AG04449 (cell line): ENCODE data around the gene RNF39.

Experiments used
- CTCF ChIA-PET: fragments of 350-600 bp; formaldehyde crosslinking; extraction: SDS; loops from one replicate; lab custom pipeline; 2021; ENCODE audit warnings: antibody characterized with exemption; lab: Yijun Ruan, JAX
- POLR2A ChIA-PET: fragments of 400-600, 350-600 bp; formaldehyde crosslinking; extraction: SDS; loops from one replicate; lab custom pipeline; 2020; ENCODE audit warnings: antibody characterized with exemption, inconsistent platforms; lab: Yijun Ruan, JAX
- DNase-seq: peaks from one replicate; pipeline ENCODE4 v3.0.0-alpha.2; 2010; ENCODE audit warnings: low read depth, low spot score
- H3K4me3 ChIP-seq: 2 replicates; pipeline ENCODE4 v1.5.1; 2011; ENCODE audit warnings: low read depth, mild to moderate bottlenecking, control low read depth, low read length
- TF ChIP-seq, protein P1 (sequence below): IDR thresholded peaks from one replicate; pipeline ENCODE4 v1.5.1; 2011; ENCODE audit warnings: mild to moderate bottlenecking, moderate library complexity, low read length, control low read depth, inconsistent platforms; ENCODE audit not compliant: insufficient read depth; ENCODE audit errors: missing control alignments

RNF39 gene

DNA sequence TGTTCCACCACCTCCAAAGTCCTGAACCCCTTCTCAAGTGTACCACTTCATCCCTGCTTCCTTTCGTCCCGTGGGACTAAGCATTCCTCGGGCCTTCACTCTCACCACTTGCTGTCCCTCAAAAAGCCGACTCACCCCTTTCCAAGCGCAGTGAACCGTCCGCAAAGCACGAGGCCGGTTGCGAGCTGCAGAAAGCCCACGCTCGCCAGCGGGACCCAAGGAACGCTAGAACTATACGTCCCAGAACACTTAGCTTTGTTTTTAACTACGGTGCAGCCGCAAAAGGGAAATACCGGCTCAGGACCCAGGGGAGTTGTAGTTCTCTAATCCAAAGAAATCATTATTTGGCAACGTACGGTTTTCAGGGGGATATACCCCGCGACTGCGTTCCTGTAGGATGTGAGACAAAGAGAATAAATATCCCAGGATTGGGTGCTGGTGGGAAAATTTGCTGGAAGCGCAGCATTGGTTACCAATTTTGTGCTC, 14.9 kb downstream of the RNF39 start:
- no peak for DNase-seq
- ChIA-PET CTCF (interaction anchor here (0.9 to 1.5 kb wide), 7 partner anchors 9 to 212 kb away, joined by 3 to 4 read pairs (median 4); no protein-coding TSS in a partner anchor), POLR2A (interaction anchor here (0.6 to 1.3 kb wide), 2 partner anchors 9 to 428 kb away, joined by 3 to 10 read pairs; partner anchors contain the start of gene GABBR1)
- TF ChIP-seq, protein P1, sequence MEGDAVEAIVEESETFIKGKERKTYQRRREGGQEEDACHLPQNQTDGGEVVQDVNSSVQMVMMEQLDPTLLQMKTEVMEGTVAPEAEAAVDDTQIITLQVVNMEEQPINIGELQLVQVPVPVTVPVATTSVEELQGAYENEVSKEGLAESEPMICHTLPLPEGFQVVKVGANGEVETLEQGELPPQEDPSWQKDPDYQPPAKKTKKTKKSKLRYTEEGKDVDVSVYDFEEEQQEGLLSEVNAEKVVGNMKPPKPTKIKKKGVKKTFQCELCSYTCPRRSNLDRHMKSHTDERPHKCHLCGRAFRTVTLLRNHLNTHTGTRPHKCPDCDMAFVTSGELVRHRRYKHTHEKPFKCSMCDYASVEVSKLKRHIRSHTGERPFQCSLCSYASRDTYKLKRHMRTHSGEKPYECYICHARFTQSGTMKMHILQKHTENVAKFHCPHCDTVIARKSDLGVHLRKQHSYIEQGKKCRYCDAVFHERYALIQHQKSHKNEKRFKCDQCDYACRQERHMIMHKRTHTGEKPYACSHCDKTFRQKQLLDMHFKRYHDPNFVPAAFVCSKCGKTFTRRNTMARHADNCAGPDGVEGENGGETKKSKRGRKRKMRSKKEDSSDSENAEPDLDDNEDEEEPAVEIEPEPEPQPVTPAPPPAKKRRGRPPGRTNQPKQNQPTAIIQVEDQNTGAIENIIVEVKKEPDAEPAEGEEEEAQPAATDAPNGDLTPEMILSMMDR: no peak
- H3K4me3 ChIP-seq: peak overlapping the region; percentile 88

DNA sequence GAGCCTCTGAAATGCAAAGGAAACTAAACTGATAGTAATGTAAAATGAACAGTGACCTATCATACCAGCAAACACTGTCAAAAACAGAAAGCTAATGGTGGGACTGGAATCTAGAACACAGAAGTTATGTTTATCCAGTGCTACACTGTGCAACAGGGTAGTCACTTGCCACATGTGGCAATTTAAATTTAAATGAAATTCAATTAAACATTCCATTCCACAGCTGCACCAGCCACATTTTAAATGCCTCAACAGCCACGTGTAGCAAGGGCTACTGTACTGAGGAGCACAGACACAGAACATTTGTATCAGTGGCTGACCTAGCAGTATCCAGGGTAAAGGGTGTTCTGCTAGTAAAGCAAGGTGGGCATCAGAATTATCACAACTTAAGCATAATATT, 20.1 kb downstream of the RNF39 start:
- TF ChIP-seq, protein P1: no peak
- no peak for DNase-seq
- POLR2A ChIA-PET: no interaction called here
- no peak overlapping the region for H3K4me3 ChIP-seq
- CTCF ChIA-PET: interaction anchor here (1.7 kb wide), 1 partner anchor 76 kb away, joined by 5 read pairs; no protein-coding TSS in a partner anchor

DNA sequence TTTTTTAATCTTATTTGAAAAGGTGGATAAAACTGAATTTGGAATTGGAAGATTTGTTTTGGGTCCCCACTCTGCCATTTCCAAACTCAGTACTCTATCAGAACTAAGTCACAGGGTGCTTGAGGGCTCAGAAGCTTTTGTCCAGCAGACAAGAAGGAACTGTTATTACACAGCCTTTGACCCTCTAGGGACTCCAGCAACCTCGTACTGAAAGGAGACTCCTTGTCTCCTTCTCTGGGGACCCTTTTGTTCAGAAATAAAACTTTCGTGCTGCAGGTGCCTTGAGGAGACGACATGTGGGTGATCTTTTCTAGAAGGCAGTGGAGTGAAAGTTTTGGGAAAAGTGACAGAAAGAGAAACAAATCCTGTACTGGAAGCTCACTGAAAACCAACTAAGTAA, 21.9 kb downstream of the RNF39 start:
- TF ChIP-seq, protein P1: no peak
- ChIA-PET CTCF (interaction anchor here (3.0 kb wide), 1 partner anchor 17 kb away, joined by 6 read pairs; no protein-coding TSS in a partner anchor), POLR2A (no interaction called here)
- H3K4me3 ChIP-seq: no peak overlapping the region
- DNase-seq: no peak

DNA sequence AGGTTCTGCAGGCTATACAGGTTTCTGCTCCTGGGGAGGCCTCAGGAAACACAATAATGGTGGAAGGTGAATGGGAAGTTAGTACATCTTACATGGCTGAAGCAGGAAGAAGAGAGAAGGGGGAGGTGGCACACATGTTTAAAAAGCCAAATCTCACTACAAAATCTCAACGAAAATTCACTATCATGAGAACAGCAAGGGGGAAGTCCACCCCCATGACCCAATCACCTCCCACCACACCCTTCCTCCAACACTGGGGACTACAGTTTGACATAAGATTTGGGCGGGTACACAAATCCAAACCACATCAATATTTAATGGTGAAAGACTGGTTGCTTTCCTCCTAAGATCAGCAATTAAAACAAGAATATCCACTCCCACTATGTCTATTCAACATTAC, 28.3 kb downstream of the RNF39 start:
- CTCF ChIA-PET: interaction anchor here (1.4 kb wide), 1 partner anchor 199 kb away, joined by 4 read pairs; no protein-coding TSS in a partner anchor
- TF ChIP-seq, protein P1: no peak
- DNase-seq: no peak
- POLR2A ChIA-PET: no interaction called here
- H3K4me3 ChIP-seq: no peak overlapping the region

DNA sequence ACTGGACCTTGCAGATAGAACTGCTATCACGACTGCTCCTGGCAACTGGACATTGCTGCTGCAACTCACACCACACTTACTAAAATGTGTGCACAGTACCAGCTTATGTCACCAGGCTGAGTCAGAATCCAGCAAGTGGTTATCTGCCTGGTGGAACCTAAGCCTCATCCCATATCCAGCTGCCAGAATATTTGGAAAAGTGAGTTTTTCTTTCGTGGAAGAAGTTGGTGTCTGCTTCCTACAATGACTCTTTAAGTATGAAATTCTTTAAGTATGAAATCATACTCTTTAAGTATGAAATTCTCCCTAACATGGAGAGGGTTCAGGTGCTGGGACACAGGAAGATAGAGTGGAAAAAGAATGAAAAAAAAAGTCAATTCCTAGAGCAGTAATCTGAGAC, 30.9 kb downstream of the RNF39 start:
- DNase-seq: peak; percentile 40
- TF ChIP-seq, protein P1: no peak
- ChIA-PET CTCF (interaction anchor here (0.8 to 0.9 kb wide), 2 partner anchors 8 to 86 kb away, joined by 3 read pairs; no protein-coding TSS in a partner anchor), POLR2A (no interaction called here)
- no peak overlapping the region for H3K4me3 ChIP-seq

DNA sequence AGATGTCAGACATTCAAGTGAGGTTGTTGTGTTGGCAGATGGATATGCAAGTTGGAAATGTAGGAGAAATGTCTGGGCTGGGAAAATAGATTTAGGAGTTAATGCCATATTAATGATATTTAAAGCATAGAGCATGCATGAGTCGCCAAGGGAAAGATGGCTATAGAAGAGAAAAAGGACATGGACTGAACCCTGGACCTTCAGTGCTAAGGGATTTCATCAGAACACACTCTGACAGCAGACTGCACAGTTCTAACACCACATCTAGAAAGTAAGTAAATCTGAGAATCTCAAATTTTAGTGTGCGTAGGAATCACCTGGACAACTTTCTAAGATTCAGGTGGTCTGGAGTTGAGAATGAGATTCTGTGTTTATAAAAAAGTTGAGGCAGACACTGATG, 31.8 kb downstream of the RNF39 start:
- no peak overlapping the region for H3K4me3 ChIP-seq
- ChIA-PET POLR2A (no interaction called here), CTCF (no interaction called here)
- no peak for DNase-seq
- TF ChIP-seq, protein P1: no peak
